ENCODE data around the gene SPDYE4. TPM values are rescaled to one million over a fixed set of nuclear protein-coding genes. Genes with fewer than 3 reads are reported as not detected.
"Not testable (repeated sequence)": the region's sequence is repeated elsewhere in the genome, so short reads cannot be mapped to it uniquely, and the experiment has no call there.

Gene SPDYE4
- polyA plus RNA-seq (2011; rRNA removed) (not detected in 2 replicates), polyA minus RNA-seq (2011; rRNA and poly(A)+ RNA removed) (not detected in 2 replicates)

- H3K27me3 ChIP-seq (ENCODE audit: control insufficient read depth, insufficient read depth, low read length) = no peaks in the 10 kb centered on the region; the same call in none of the 2 replicates
- TF ChIP-seq CTCF (IDR thresholded peaks at IDR 0.05; ENCODE audit: insufficient read depth, low read depth, low read length) = no peak
- DNase-seq (ENCODE audit: low read depth) = no peak
- ChIA-PET CTCF (no interaction called here), POLR2A (no interaction called here)
- H3K36me3 ChIP-seq (ENCODE audit: control insufficient read depth, insufficient read depth, low read length) = no peaks in the 10 kb centered on the region
- no peak within 1 kb of the TSS for H3K4me3 ChIP-seq (ENCODE audit: low read depth, low read length)
Observed at GRCh38 chr17:8758137-8758596, at the start of gene SPDYE4. SPDYE4 (minus strand) TSS chr17:8758546; CDS start chr17:8758382, 164 bp downstream.

GRCh38 chr17:8806926-8807550, 48.7 kb upstream of the SPDYE4 start:
- no peak for DNase-seq (ENCODE audit: low read depth)
- CTCF ChIA-PET = no interaction called here
- no peak for TF ChIP-seq CTCF (IDR thresholded peaks at IDR 0.05; ENCODE audit: insufficient read depth, low read depth, low read length)

GRCh38 chr17:8806253-8806925, 48.0 kb upstream of the SPDYE4 start:
- DNase-seq (ENCODE audit: low read depth) = no peak
- POLR2A ChIA-PET = no interaction called here
- CTCF ChIA-PET = interaction anchor here (0.6 kb wide), 1 partner anchor 23 kb away, joined by 3 read pairs; no protein-coding TSS in a partner anchor
- Histone ChIP-seq H3K27me3 (ENCODE audit: control insufficient read depth, insufficient read depth, low read length) (no peaks in the 10 kb centered on the region), H3K4me3 (ENCODE audit: low read depth, low read length) (no peak overlapping the region), H3K36me3 (ENCODE audit: control insufficient read depth, insufficient read depth, low read length) (no peaks in the 10 kb centered on the region)
- TF ChIP-seq CTCF (IDR thresholded peaks at IDR 0.05; ENCODE audit: insufficient read depth, low read depth, low read length) = no peak

More at GRCh38 chr17:8806926-8807550, 48.7 kb upstream of the SPDYE4 start:
- no peaks in the 10 kb centered on the region for H3K27me3 ChIP-seq (ENCODE audit: control insufficient read depth, insufficient read depth, low read length)
- no peaks in the 10 kb centered on the region for H3K36me3 ChIP-seq (ENCODE audit: control insufficient read depth, insufficient read depth, low read length)
- no peak overlapping the region for H3K4me3 ChIP-seq (ENCODE audit: low read depth, low read length)
- POLR2A ChIA-PET = no interaction called here

GRCh38 chr17:8805396-8805795, 47.0 kb upstream of the SPDYE4 start:
- H3K4me3 ChIP-seq (ENCODE audit: low read depth, low read length); DNase-seq (ENCODE audit: low read depth); POLR2A ChIA-PET; H3K36me3 ChIP-seq (ENCODE audit: control insufficient read depth, insufficient read depth, low read length); H3K27me3 ChIP-seq (ENCODE audit: control insufficient read depth, insufficient read depth, low read length): not testable (repeated sequence)
- CTCF ChIA-PET = interaction anchor here (0.6 to 2.4 kb wide), 3 partner anchors 22 to 423 kb away, joined by 3 to 12 read pairs (median 3); no protein-coding TSS in a partner anchor

- ChIA-PET CTCF (interaction anchor here (2.4 to 2.9 kb wide), 2 partner anchors 18 to 91 kb away, joined by 9 to 12 read pairs; no protein-coding TSS in a partner anchor), POLR2A (no interaction called here)
- no peak for TF ChIP-seq CTCF (IDR thresholded peaks at IDR 0.05; ENCODE audit: insufficient read depth, low read depth, low read length)
- DNase-seq (ENCODE audit: low read depth) = no peak
- Histone ChIP-seq H3K4me3 (ENCODE audit: low read depth, low read length) (no peak overlapping the region), H3K36me3 (ENCODE audit: control insufficient read depth, insufficient read depth, low read length) (no peaks in the 10 kb centered on the region), H3K27me3 (ENCODE audit: control insufficient read depth, insufficient read depth, low read length) (peaks cover under 1% of the 10 kb centered on the region)
Observed at GRCh38 chr17:8803531-8804420, 45.4 kb upstream of the SPDYE4 start.

Data from BJ (cell line).